Activated naive CD4-positive, alpha-beta T cell treated with anti-CD3 and anti-CD28 coated beads, Interleukin-2, amount 10 ng/mL, durations not matched to agents 5 hours and 36 hours (primary cell): ENCODE data around the gene PSMB1. TPM values are rescaled to one million over a fixed set of nuclear protein-coding genes. Genes with fewer than 3 reads are reported as not detected.

Source experiments
- total RNA-seq, 2 experiments: library from RNA; stranded (reverse); gene quantifications; one replicate each; pipeline ENCODE4 v1.2.3, GENCODE V29; 2021

The PSMB1 gene
- total RNA-seq = 100 to 1,000 TPM; 129 to 137 TPM

DNA sequence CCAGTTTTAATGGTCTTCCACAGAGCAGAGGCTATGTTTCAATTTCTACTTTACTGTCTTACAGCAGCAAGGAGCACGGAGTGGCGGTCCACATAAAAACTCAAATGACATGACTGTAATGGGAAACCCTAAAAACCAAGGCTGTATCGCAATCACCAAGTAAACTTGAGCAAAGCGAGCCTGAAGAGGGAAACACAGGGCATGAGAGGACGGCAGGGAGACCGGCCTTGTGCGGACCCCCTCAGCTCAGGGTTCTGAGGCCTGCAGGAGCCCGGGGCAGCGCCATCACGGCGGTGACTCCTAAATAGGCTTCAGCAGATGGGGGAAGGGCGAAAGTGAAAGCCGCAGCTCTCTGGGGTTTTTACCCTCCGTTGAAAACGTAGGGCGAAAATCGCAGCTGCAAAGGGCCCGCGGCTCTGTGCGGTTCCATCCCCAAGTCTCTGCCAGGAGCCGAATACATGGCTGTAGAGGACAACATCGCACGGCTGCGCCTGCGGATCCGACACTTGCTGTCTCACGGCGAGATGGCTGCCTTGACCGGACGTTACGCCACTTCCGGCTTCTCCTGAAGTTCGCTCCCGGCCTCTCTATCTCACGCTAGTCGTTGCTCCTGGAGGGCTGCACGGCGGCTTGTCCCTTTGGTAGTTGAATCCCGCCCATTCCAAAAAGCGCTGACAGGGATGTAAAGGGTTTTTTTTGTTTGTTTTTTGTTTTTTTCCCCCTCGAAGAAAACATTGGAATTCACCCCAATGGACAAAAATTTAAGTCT, at the start of gene PSMB1:
Gene PSMB1, minus strand, starts transcription at position 543 of the 769 bp plus-strand sequence. Its CDS starts 65 bp downstream, at position 478.

DNA sequence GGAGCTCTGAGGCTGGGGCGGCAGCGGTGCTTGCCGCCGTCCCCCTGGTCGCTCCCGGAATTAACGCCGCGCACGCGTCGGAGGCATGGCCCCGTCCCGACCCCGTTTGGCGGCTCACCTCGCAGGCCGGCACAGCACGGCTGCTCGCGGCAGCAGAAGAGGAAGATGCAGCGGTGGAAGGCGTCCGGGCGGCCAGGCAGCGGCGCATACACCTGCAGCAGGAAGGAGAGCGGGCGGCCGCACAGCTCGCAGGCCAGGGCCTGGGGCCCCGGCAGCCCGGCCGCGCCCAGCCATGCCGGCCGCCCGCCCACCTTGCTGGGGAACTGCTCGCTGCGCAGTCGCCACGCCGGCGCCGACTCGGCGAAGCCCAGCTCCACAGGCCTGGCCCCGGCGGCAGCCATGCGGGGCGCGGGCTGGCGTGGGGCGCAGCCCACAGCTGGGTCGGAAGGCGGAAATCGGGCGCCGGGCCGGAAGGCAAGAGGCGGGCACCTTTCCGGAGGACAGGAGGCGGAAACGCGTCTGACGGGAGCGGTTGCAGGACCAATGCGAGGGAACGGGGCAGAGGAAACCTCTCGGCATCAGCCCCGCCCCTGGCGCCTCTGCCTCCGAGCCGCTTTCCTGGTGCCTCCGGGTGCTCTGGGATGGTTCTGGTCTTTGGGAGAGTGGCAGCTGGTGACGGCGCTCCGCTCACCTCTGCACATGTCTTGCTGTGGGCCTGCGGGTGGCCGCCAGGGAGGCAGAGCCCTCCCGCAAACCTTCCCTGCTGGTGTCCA, 31.3 kb upstream of the PSMB1 start, which contains the start of gene PDCD2:
Gene PDCD2, minus strand, starts transcription at position 457 of the 773 bp plus-strand sequence. Its CDS starts 56 bp downstream, at position 401.

DNA sequence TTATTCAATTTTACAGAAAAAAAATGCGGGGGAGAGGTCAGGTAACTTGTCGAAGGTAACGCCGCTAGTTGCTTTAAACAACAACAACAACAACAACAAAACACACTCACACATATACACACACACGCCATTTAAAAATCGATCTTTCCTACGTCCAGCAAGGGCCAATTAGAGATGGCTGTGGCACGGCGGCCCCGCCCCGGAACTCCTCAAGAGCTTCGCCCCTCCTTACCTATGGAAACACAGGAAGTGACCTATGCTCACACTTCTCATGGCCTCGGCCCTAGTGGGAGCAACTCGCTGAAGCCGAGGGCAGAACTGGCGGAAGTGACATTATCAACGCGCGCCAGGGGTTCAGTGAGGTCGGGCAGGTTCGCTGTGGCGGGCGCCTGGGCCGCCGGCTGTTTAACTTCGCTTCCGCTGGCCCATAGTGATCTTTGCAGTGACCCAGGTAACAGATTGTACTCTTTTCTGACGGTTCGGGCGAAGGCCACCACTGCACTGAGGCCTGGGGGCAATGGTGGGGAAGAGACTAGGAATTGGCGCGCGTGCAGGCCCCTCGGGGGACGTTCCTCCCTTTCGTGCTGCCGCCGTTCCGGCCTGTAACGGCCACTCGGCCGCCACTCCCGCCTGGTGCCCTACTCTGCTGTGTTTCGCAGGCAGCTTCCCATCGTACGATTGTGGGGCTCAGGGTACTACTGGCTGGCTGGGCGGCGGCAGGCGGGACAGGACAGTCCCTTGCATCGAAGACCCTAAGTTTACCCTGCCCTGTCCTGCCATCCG, 1.1 kb upstream of the PSMB1 start, which contains the start of gene TBP:
Gene TBP, plus strand, starts transcription at position 357 of the 783 bp plus-strand sequence. CDS start 2,661 bp downstream, outside the sequence.

Other genes starting within 250 kb of the PSMB1 start
- 10 to 100 TPM; 27.3 to 27.5 TPM for gene FAM120B, start 246.5 kb downstream of the PSMB1 start, total RNA-seq
- 10 to 100 TPM; 20.1 to 20.8 TPM for gene TBP, start 1.1 kb upstream of the PSMB1 start, total RNA-seq
- 10 to 100 TPM; 84.4 to 85.1 TPM for gene PDCD2, start 31.3 kb upstream of the PSMB1 start, total RNA-seq